Stimulated activated CD8-positive, alpha-beta memory T cell treated with anti-CD3 and anti-CD28 coated beads, Interleukin-12 subunit alpha, Interleukin-12 subunit beta, amount 100 ng/mL, for 1 hour (primary cell): ENCODE measurements around the gene ARHGAP26.

Experiments
- DNase-seq: peaks from one replicate; pipeline ENCODE4 v3.0.0-alpha.2; 2020; ENCODE audit warnings: low read depth

ARHGAP26 gene

DNA sequence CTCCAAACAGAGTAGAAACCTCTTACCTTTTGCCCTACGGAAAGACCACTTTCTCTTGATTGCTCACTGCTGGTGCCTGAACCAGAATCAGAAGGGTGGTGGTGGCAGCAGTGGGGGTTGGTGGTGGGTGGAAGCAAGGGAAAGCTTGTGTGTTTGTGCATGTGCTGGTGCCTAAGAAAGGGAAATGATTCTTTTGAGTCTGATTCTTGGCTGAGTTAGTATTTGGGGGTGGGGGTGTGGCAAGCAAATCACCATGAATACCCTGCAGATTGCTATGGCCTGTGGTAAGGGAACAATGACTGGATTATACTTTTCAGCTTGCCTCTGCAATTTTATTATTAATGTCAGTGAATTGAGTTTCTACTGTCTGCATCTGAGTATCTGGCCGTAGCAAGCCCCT lies 106.6 kb downstream of the ARHGAP26 start:
- DNase-seq = no peak

DNA sequence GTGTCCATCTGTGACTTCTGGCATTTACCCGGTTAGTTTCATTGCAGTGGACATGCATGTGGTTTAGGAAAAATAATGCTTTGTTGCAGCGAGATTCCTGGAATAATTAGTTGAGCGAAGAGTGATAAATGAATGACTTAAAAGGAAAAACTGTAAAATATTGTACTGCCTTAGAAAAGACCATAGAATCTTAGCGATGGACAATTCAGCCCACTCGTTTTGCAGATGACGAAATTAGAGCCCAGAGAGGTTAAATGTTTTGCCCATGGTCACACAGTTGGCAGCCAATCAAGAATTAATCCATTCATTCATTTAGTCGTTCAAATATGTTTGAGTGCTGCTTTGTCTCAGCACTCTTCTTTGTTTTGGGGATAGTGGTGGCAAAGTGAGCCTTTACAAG lies 107.9 kb downstream of the ARHGAP26 start:
- DNase-seq = no peak

DNA sequence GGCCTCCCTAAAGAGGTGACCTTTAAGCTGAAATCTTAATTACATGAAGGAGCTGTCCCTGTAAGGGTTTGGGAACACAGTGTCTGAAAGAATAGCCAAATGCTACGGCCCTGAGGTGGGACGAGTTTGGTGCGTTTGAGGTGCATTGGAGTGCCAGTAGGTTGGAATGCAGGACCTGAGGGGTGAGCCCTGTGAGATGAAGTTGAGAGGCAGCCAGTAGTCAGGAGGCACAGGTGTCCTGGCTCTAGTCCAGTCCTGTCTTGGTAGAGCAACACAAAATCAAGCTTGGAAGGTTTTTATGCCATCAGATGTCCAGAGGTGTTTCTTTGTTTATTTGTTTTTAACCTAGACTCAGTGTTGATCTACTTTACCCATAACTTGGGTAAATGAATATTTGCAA lies 108.5 kb downstream of the ARHGAP26 start:
- DNase-seq = no peak

DNA sequence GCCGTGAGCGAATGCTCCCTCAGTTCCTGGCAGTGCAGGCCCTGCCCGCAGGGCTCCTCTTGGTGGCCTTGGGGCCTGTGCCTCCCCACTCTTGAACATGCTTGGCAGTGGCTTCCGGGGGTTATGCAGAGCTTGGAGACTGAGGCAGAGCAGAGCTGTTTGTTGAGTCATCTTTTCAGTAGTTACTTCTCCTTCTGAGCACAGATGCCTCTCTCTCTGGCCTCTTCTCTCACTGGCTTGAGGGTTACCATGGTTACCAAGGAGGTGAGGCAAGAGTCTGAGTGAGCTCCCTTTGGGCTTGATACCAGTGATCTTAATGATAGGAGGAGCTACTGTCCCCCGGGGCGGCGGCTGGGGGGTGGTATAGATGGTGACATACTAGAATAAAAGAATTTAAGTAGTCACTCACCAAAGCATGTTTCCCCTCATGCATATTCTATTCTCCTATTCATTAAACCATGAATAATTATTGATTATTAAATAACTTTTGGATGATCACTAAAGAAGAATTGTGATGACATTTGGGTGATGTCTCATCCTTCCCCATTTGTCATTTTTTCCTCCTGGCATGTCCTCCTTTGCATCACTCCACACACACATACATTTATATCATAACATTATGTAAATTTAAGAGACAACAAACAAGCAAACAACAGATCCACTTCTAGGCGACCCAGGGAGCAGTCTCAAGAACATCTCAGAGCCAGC lies 111.1 kb downstream of the ARHGAP26 start:
- no peak for DNase-seq

DNA sequence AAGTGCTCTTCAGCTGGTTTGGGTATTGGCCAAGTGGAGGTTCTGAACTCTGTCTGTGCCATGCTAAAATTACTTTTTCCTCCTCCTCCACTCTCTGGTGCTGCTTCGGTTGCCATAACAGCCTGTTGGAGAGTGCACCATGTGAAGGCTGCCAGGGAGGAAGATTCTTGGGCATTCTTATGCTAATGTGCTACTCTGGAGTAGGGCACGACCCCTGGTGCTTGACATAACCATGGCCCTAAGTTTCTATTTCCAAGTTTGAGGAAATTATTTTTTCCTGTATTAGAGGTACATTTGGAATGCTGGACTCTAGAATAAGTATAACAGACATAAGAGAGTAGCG lies 111.6 kb downstream of the ARHGAP26 start:
- DNase-seq = no peak

DNA sequence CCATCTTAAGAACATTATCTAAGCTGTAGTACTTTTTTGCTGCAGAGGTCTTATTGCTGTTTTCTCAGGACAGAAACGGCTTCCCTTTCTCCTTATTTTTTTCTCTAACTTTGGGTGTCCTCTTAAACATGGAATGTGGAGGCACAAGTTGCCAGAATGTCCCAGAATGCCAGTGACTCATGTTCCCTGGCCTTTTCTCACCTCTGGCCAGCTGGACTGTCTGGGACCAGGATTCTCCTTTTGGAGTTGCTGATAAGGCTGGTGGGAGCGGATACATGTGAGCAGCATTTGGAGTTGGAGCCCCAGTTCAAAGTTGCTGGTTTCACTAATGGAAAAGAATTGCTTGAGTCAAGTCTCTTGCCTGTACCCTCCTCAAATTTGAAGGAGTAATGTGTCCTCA lies 112.8 kb downstream of the ARHGAP26 start:
- DNase-seq = no peak

DNA sequence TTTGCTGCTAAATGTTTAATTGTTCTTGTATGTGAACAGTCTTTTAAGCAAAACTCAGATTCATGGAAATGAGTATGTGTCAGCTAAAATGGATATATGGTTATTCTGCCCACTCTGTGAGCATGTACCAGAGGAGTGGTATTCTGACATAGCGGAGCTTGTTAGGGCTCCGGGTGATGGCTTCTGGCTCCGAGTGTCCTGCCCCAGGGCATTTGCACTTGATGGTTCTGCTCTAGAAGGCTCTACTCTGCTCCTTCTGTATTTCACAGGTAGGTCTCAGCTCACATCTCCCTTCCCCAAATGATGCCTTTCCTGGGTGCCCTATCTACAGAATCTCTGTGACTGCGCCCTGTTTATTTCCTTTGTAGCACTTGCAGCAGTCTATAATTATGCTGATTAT lies 113.3 kb downstream of the ARHGAP26 start:
- no peak for DNase-seq

DNA sequence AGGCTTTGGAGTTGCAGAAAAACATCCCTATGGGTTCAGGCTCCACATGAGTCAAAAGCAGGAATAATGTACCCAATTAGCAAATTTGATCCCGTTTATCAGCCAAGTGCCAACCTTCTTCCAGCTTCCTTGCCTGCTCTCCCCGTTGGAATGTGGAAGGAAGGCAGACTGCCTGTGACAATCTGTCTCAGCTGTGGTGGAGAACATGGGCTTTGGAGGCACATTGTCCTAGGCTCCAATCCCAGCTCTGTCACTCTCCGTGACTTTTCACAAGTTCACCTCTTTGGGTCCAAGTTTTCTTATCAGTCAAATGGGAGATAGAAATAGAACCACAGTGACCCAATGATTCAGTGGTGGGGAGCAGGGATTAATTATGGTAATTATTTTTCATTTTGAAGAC lies 113.9 kb downstream of the ARHGAP26 start:
- no peak for DNase-seq

DNA sequence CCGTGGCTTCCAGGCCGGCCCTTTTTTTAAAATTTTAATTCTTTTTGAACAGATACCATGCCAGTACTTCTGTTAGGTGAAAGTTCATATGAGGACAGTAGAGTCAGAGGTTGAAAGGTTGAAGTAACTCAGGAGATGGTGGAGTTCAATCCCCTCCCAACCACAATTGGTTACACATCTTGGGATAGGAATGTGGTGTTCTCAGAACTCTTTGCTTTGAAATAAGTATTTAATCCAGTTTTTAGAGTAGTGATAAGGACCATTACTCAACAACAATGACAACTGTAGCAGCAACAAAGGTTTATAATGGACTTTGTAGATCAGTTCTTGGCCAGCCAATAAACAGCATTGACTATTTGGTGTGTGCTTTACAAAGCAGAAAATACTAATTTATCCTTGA lies 116.0 kb downstream of the ARHGAP26 start:
- DNase-seq = no peak

DNA sequence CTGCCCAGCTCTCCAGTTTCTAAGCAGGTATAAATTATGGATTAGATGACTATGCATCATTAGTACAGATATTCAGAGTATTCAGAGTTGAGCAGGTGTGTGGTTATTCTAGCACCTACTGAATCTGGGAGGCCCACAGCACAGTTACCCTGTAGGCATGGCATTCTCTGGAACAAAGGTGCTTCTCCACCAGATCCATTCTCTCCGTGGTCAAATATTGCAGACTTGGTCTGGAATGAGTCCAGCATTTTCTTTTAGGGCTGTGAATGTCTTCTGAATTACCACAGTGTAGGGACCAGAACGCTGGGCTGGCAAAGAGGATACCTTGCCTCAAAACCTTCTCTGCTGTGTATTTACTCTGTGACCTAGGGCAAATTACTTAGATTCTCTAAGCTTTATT lies 116.8 kb downstream of the ARHGAP26 start:
- DNase-seq = no peak

DNA sequence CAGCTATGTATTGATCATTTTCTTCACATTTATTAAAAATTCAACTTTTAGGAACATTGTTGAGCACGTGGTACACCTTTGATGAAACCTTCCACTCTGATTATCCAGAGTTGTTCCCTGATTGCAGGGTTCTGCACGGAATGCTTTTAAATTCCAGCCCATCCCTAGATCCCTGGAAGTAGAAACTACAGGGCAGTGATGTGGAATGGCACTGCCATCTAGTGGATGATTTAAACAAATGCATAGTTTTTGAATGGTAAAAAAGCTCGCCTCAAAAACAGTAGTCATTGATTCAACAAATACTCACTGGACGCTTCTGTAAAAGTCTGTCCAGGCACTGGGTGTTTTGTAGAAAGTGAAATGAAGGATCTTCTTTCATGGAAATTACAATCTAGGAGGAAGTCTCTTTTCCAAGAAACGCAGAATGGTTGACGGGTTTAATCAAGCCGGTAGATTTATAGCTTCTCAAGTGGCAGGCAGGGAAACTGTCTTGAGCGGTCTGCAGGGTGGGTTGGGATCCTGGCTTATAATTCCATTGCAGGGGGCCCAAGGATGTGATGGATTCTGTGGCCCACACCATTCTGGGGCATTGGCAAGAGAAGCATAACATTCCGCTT lies 118.4 kb downstream of the ARHGAP26 start:
- DNase-seq = no peak

DNA sequence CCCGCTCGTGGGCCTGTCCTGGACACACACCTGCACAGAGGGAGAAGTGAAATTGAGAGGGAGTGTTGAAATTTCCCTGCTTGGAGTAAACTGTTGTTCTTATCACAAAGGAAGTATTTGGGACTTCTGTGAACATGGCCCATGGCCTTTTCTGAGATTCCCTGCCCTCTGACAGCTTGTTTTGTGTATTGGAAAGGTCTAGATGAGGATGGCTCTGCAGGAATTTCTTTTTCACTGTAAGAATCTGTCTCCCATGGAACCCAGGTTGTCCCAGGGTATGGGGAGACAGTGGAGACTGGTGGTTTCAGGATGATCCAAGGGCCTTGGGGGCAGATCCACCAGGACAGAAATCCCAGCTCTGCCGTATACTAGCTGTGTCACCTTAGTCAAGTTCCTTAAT lies 121.8 kb downstream of the ARHGAP26 start:
- no peak for DNase-seq

DNA sequence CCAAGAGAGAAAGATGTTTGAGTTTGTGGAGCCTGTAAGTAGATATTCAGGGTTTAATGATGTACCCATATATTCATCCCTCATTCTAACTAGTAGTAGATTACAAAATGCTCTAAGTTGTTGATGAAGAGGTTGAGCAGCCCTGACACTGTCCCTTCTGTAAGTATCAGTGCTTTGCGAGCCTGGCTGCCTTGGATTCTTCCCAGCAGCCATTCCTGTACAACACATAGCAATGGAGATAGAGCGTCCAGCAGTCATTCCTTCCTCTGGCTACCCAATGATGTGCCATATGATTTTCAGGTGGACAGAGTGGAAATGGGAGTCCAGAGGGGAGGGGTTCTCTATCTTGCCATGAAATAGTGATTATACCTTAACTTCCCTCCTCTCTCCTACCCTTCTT lies 124.1 kb downstream of the ARHGAP26 start:
- DNase-seq = no peak

DNA sequence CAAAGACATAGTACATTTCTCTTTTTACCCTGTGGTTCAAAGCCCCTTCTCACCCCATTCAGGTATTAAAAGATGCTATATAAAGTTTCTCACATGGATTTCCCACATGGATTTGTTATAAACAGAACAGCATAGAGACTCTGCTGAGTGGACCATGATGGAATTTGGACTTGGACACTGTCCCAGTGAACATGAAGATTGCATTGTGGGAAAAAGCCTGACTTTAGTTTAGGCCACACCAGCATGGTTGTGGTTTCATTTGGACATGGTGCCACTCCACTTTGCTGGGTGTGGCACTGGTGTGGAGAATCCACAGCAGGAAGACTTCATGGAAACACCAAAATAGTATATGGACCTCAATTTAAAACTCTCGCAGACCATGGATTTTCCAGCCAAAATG lies 124.6 kb downstream of the ARHGAP26 start:
- no peak for DNase-seq

DNA sequence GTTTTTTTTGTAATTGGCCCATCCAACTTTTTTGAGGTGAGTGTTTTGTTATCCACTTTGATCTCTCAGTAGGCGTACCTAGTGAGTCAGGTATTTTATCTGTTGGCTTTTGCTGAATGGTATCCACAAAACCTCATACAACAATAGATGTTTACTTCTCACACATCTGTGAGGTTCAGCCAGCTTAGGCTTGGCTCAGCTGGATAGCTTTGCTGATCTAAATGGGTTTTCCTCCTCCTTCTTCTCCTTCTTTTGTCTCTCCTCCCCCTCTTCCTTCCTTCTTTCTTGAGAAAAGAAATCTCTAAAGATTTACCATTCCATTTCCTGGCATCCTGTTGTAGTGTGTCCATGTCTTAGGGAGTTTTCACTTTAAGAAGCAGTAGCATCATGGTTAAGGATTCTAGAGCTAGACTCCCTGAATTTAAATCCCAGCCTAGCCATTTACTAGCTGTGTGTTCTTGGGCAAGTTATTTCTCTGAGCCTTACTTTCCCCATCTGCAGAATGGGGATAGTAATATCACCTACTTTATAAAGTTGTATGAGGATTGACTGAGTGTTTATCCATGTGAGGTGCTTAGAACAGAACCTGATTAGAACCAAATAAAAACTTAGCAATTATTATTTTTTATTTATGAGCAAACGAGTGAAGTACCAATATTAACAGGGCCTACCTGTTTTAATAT lies 126.3 kb downstream of the ARHGAP26 start:
- DNase-seq = no peak

DNA sequence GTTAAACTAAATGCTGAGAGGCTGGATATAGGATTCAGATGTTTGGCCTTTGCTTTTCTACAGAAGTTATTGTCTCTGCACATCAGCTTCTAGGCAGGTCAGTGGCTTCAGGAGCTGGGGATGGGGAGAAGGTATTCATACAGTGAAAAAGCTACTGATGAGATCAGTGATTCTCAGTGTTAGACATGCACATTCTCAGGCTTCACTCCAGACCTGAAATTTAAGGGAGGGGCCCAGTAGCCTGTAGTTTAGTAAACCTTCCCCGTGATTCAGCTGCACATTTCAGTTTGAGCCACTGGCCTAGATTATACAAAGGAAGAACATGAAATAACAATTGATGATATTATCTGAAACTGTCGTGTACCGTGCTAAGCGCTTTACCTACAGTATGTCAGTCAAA lies 127.2 kb downstream of the ARHGAP26 start:
- no peak for DNase-seq

DNA sequence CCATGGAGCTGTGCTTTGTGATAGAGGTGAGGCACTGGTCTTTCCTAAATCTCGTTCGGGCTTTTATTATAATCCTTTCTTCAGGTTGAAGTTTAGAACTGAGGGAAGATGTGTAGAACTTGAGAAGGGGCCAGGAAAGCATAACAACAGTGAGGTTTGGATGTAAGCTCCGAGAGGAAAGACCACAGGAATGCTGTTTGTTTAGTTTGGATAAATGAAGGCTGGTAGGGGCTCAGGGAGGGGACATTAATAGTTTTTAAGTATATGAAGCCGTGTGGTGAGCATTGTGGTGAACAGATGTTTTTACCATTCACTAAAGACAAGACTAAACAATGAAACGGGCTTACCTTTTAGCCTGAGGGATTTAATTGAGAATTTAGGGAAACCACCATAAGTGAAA lies 130.8 kb downstream of the ARHGAP26 start:
- DNase-seq = no peak

DNA sequence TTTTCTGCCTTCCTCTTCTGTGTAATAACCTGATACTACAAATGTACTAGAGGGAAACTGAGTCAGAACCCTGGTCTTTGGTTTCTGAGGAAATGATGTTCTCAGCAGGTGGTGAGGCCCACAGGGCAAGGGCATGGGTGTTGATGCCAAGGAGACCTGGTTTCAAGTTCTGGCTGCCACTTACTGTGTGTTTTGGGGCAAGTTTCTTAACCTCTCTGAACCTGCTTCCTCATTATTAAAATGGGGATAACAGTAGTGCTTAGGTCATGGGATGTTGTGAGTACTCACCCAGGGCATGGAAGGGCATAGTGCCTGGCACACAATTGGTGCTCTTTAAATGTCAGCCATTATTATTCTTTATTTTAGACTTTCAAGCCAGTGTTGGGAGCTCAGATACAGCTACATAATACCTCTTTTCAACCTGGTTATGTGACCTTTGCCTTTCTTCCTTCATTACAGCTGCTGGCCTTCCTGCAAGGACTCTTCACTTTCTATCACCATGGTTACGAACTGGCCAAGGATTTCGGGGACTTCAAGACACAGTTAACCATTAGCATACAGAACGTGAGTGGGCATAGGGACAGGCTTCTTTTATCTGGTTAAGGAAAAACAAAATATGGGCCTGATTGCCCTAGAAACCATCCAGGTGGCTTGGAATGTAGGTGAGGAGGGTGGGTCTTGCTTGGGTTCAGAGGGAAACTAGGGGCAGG lies 131.5 kb downstream of the ARHGAP26 start:
- no peak for DNase-seq

DNA sequence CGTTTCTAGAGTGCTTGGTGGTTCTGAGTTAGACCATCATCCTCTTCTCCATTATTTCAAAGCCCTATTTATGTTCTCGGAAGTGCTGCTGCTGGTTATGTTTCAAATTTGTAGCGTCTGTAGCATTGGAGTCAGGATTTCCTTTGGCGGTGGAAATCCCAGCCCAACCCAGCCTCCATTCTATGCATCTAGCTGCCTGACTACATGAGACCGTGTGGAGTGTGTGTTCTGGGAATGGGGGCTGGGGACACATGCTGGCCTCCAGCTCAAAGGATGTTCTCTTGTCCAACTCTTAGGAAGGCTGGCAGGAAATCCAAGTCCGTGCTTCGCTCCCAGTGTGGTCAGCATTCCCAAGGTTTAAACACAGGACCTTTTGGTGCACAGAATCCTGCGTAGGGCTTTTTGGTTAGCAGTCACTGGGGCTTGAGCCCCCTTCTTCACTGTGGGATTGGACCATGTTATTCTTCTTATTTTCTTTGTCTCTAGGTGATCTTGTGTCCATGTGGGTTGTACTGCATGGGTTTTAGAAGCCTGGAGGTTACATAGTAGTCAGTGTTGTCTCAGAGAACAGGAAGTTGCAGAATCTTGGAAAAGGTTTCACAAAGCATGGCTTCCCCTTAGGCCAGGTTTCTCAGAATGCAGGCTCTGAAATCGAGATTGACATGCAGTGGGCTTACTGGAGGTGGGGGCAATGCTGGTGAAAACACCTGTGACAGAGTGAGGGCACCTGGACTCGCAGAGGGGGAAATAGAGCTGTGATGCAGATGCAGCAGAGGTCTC lies 132.2 kb downstream of the ARHGAP26 start:
- no peak for DNase-seq

DNA sequence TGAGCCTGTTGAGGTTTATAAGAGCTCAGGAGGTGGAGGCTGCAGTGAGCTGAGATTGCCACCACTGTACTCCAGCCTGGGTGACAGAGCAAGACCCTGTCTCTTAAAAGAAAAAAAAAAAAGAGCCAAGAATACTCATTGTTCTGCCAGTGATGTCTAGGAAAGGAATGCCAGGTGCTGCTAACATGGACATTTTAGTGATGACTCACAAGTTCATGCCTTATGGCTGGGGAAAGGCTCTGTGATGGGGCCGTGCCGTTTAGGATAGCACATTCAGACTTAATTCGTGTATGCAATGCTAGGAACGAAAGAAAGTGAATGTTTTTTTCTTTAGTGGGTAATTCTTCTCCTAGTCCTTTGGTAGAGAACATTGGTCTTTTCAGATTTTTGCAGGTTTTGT lies 134.2 kb downstream of the ARHGAP26 start:
- DNase-seq = no peak

DNA sequence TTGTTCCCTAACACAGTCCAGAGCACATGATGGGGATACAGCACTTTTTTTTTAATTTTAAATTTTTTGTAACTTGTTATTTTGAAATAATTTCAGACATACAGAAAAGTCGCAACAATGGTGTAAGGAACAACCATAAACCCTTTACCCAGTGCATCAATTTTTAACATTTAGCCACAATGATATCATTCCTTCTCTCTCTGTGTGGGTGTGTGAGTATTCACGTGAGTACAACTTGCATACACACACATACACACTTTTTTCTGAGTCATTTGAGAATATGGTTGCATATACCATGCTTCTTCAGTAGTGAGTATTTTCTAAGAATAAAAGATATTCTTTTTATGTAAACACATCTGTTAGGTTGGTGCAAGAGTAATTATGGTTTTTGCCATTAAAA lies 135.2 kb downstream of the ARHGAP26 start:
- no peak for DNase-seq
